ENCODE data around the gene ZFP1. TPM values are rescaled to one million over a fixed set of nuclear protein-coding genes. Genes with fewer than 3 reads are reported as not detected.

The ZFP1 gene
- total and polyA plus RNA-seq, 5 donors from 2014 or later: 14.2 to 19.2 (median 16.5) TPM

DNA sequence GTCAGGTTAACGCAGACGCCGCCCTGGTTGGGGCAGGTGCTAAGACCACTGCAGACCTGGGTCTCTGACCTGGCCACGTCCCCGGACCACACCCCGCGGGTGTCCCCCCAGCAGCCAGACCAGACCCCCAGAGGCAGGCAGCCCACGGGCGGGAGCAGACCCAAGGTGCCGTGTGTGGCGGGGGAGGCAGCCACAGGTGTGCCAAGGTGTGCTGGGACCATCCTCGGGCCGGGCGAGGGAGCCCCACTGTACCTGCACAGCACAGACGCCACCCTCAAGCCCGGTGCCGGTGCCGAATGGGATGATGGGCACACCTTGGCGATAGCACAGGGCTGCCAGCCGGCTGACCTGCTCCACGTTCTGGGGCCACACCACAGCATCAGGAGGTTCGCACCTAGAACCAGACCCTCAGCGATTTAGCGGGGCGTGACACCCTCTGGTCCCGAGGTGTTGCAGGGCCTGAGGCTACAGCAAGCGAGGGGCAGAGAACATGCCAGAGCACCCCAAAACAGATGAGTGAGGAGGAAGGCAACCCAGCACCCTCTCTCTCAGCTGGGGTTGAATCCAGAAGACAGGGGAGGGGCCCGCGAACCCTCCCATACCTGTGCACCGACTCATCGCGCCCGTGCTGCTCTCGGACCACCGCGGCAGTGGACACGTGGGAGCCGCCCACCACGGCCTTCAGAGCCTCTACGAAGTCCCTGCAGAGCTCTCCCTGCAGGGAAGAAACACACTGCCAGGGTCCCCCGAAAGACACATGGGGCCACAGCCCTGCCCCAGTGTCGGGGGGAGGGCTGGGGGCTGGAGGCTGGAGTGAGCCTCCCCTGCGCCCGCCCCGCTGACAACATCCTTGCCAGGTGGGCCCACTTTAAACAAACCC is 33.1 kb upstream of the ZFP1 start:
- Mint-ChIP-seq H3K4me3 (no peak overlapping the region), H3K27ac (no peak overlapping the region)

GRCh38 chr16:75116081-75116910 is 32.0 kb upstream of the ZFP1 start, which contains the start of gene LDHD:
TSS of gene LDHD (minus strand) at chr16:75116780. CDS start at chr16:75116720, 60 bp downstream.
- H3K27ac ChIP-seq (ENCODE audit: insufficient read depth, low read length, poor library complexity, severe bottlenecking): no peak within 1 kb of the TSS
- Mint-ChIP-seq H3K4me3 (no peak within 1 kb of the TSS), H3K27ac (peak within 1 kb of the TSS in 1 of 3 donors; percentile 26)

More for the DNA sequence above, 33.1 kb upstream of the ZFP1 start:
- H3K9me3 ChIP-seq (ENCODE audit: control insufficient read depth in 2 of 2, low read length in 2 of 2): no peaks in the 10 kb centered on the region
- peaks cover 16% of the 10 kb centered on the region for H3K4me1 ChIP-seq (ENCODE audit: control insufficient read depth, insufficient read depth, low read length, poor library complexity, severe bottlenecking)
- Mint-ChIP-seq H3K4me1 (peaks cover 8 to 18% (median 12%) of the 10 kb centered on the region in 4 donors), H3K36me3 (no peaks in the 10 kb centered on the region), H3K27me3 (no peaks in the 10 kb centered on the region), H3K9me3 (peaks cover 0 to 1% (median 0%) of the 10 kb centered on the region in 7 donors)
- ATAC-seq (ENCODE audit: low read depth in 2 of 2): no peak
- no peak for DNase-seq
- no peaks in the 10 kb centered on the region for H3K27me3 ChIP-seq (ENCODE audit: control insufficient read depth, insufficient read depth, low read length)
- no peak overlapping the region for H3K27ac ChIP-seq (ENCODE audit: insufficient read depth, low read length, poor library complexity, severe bottlenecking)
- no peak overlapping the region for H3K4me3 ChIP-seq (ENCODE audit: low read depth, low read length)
- H3K36me3 ChIP-seq (ENCODE audit: control insufficient read depth, insufficient read depth, low read length): no peaks in the 10 kb centered on the region

GRCh38 chr16:75116911-75117245 is 31.4 kb upstream of the ZFP1 start:
- Histone ChIP-seq H3K27ac (ENCODE audit: insufficient read depth, low read length, poor library complexity, severe bottlenecking) (no peak overlapping the region), H3K4me3 (ENCODE audit: low read depth, low read length) (no peak overlapping the region), H3K9me3 (ENCODE audit: control insufficient read depth in 2 of 2, low read length in 2 of 2) (peaks cover 3 to 11% of the 10 kb centered on the region in 2 experiments), H3K27me3 (ENCODE audit: control insufficient read depth, insufficient read depth, low read length) (no peaks in the 10 kb centered on the region), H3K4me1 (ENCODE audit: control insufficient read depth, insufficient read depth, low read length, poor library complexity, severe bottlenecking) (no peaks in the 10 kb centered on the region), H3K36me3 (ENCODE audit: control insufficient read depth, insufficient read depth, low read length) (no peaks in the 10 kb centered on the region)
- Mint-ChIP-seq H3K4me1 (peaks cover 0 to 4% (median 0%) of the 10 kb centered on the region in 4 donors), H3K36me3 (no peaks in the 10 kb centered on the region), H3K27ac (peak overlapping the region in 1 of 3 donors; percentile 26), H3K4me3 (no peak overlapping the region), H3K9me3 (peaks cover 0 to 6% (median 0%) of the 10 kb centered on the region in 7 donors), H3K27me3 (no peaks in the 10 kb centered on the region)
- ATAC-seq (ENCODE audit: low read depth in 2 of 2) (no peak), DNase-seq (no peak)

More at GRCh38 chr16:75116081-75116910, 32.0 kb upstream of the ZFP1 start, which contains the start of gene LDHD:
- Mint-ChIP-seq H3K4me1 (peaks cover 0 to 7% (median 2%) of the 10 kb centered on the region in 4 donors), H3K27me3 (no peaks in the 10 kb centered on the region), H3K9me3 (peaks cover 0 to 3% (median 0%) of the 10 kb centered on the region in 7 donors), H3K36me3 (no peaks in the 10 kb centered on the region)
- no peak for DNase-seq
- H3K9me3 ChIP-seq (ENCODE audit: control insufficient read depth in 2 of 2, low read length in 2 of 2): peaks cover 0 to 5% of the 10 kb centered on the region in 2 experiments
- H3K36me3 ChIP-seq (ENCODE audit: control insufficient read depth, insufficient read depth, low read length): no peaks in the 10 kb centered on the region
- H3K27me3 ChIP-seq (ENCODE audit: control insufficient read depth, insufficient read depth, low read length): no peaks in the 10 kb centered on the region
- peak in 1 of 2 donors; percentile 37 for ATAC-seq (ENCODE audit: low read depth in 2 of 2)
- no peak within 1 kb of the TSS for H3K4me3 ChIP-seq (ENCODE audit: low read depth, low read length)
- peaks cover 4% of the 10 kb centered on the region for H3K4me1 ChIP-seq (ENCODE audit: control insufficient read depth, insufficient read depth, low read length, poor library complexity, severe bottlenecking)

GRCh38 chr16:75118943-75119539 is 29.3 kb upstream of the ZFP1 start:
- peaks cover 0 to 2% (median 0%) of the 10 kb centered on the region in 4 donors for H3K4me1 Mint-ChIP-seq
- no peaks in the 10 kb centered on the region for H3K4me1 ChIP-seq (ENCODE audit: control insufficient read depth, insufficient read depth, low read length, poor library complexity, severe bottlenecking)
- peaks cover 8 to 16% of the 10 kb centered on the region in 2 experiments for H3K9me3 ChIP-seq (ENCODE audit: control insufficient read depth in 2 of 2, low read length in 2 of 2)
- ATAC-seq (ENCODE audit: low read depth in 2 of 2) (no peak), DNase-seq (no peak)
- H3K27ac ChIP-seq (ENCODE audit: insufficient read depth, low read length, poor library complexity, severe bottlenecking): no peak overlapping the region
- peaks cover 0 to 11% (median 0%) of the 10 kb centered on the region in 7 donors for H3K9me3 Mint-ChIP-seq
- peak overlapping the region in 1 of 3 donors; percentile 26 for H3K27ac Mint-ChIP-seq
- H3K36me3 ChIP-seq (ENCODE audit: control insufficient read depth, insufficient read depth, low read length): no peaks in the 10 kb centered on the region
- H3K27me3 ChIP-seq (ENCODE audit: control insufficient read depth, insufficient read depth, low read length): no peaks in the 10 kb centered on the region
- H3K4me3 ChIP-seq (ENCODE audit: low read depth, low read length): no peak overlapping the region
- no peaks in the 10 kb centered on the region for H3K36me3 Mint-ChIP-seq
- H3K27me3 Mint-ChIP-seq: no peaks in the 10 kb centered on the region
- H3K4me3 Mint-ChIP-seq: no peak overlapping the region

- peaks cover 0 to 2% (median 0%) of the 10 kb centered on the region in 4 donors for H3K4me1 Mint-ChIP-seq
- no peak overlapping the region for H3K4me3 ChIP-seq (ENCODE audit: low read depth, low read length)
- no peak for DNase-seq
- no peak overlapping the region for H3K27ac Mint-ChIP-seq
- H3K4me1 ChIP-seq (ENCODE audit: control insufficient read depth, insufficient read depth, low read length, poor library complexity, severe bottlenecking): no peaks in the 10 kb centered on the region
- H3K36me3 ChIP-seq (ENCODE audit: control insufficient read depth, insufficient read depth, low read length): no peaks in the 10 kb centered on the region
- H3K4me3 Mint-ChIP-seq: no peak overlapping the region
- no peaks in the 10 kb centered on the region for H3K27me3 Mint-ChIP-seq
- ATAC-seq (ENCODE audit: low read depth in 2 of 2): no peak
- H3K27me3 ChIP-seq (ENCODE audit: control insufficient read depth, insufficient read depth, low read length): no peaks in the 10 kb centered on the region
- H3K9me3 Mint-ChIP-seq: peaks cover 0 to 12% (median 0%) of the 10 kb centered on the region in 7 donors
- H3K9me3 ChIP-seq (ENCODE audit: control insufficient read depth in 2 of 2, low read length in 2 of 2): peaks cover 8 to 16% of the 10 kb centered on the region in 2 experiments
- no peaks in the 10 kb centered on the region for H3K36me3 Mint-ChIP-seq
- H3K27ac ChIP-seq (ENCODE audit: insufficient read depth, low read length, poor library complexity, severe bottlenecking): no peak overlapping the region
These were observed 28.1 kb upstream of the ZFP1 start for GRCh38 chr16:75120253-75120652.

- DNase-seq (no peak), ATAC-seq (ENCODE audit: low read depth in 2 of 2) (no peak)
- Histone ChIP-seq H3K9me3 (ENCODE audit: control insufficient read depth in 2 of 2, low read length in 2 of 2) (peaks cover 8 to 16% of the 10 kb centered on the region in 2 experiments), H3K4me3 (ENCODE audit: low read depth, low read length) (no peak overlapping the region), H3K4me1 (ENCODE audit: control insufficient read depth, insufficient read depth, low read length, poor library complexity, severe bottlenecking) (no peaks in the 10 kb centered on the region), H3K27me3 (ENCODE audit: control insufficient read depth, insufficient read depth, low read length) (no peaks in the 10 kb centered on the region), H3K27ac (ENCODE audit: insufficient read depth, low read length, poor library complexity, severe bottlenecking) (no peak overlapping the region), H3K36me3 (ENCODE audit: control insufficient read depth, insufficient read depth, low read length) (no peaks in the 10 kb centered on the region)
- H3K27me3 Mint-ChIP-seq: no peaks in the 10 kb centered on the region
- no peaks in the 10 kb centered on the region for H3K36me3 Mint-ChIP-seq
- no peak overlapping the region for H3K4me3 Mint-ChIP-seq
- H3K9me3 Mint-ChIP-seq: peaks cover 0 to 15% (median 2%) of the 10 kb centered on the region in 7 donors
- H3K4me1 Mint-ChIP-seq: no peaks in the 10 kb centered on the region
- H3K27ac Mint-ChIP-seq: peak overlapping the region in 1 of 3 donors; percentile 66
These were observed 26.3 kb upstream of the ZFP1 start for GRCh38 chr16:75121949-75122568.

GRCh38 chr16:75122609-75123008 is 25.7 kb upstream of the ZFP1 start:
- Mint-ChIP-seq H3K9me3 (peaks cover 0 to 20% (median 2%) of the 10 kb centered on the region in 7 donors), H3K4me3 (no peak overlapping the region), H3K36me3 (no peaks in the 10 kb centered on the region), H3K4me1 (no peaks in the 10 kb centered on the region), H3K27me3 (no peaks in the 10 kb centered on the region), H3K27ac (no peak overlapping the region)
- no peak overlapping the region for H3K4me3 ChIP-seq (ENCODE audit: low read depth, low read length)
- peaks cover 8 to 16% of the 10 kb centered on the region in 2 experiments for H3K9me3 ChIP-seq (ENCODE audit: control insufficient read depth in 2 of 2, low read length in 2 of 2)
- DNase-seq (no peak), ATAC-seq (ENCODE audit: low read depth in 2 of 2) (no peak)
- H3K4me1 ChIP-seq (ENCODE audit: control insufficient read depth, insufficient read depth, low read length, poor library complexity, severe bottlenecking): no peaks in the 10 kb centered on the region
- H3K27ac ChIP-seq (ENCODE audit: insufficient read depth, low read length, poor library complexity, severe bottlenecking): no peak overlapping the region
- H3K36me3 ChIP-seq (ENCODE audit: control insufficient read depth, insufficient read depth, low read length): no peaks in the 10 kb centered on the region
- no peaks in the 10 kb centered on the region for H3K27me3 ChIP-seq (ENCODE audit: control insufficient read depth, insufficient read depth, low read length)
